ENCODE data around the gene RSBN1L. TPM values are rescaled to one million over a fixed set of nuclear protein-coding genes. Genes with fewer than 3 reads are reported as not detected.
A peak's percentile ranks its signal among the peaks of the same experiment; 100 is the strongest.

The RSBN1L gene
- polyA plus RNA-seq, 1 donor from 2014 or later, result 24.7 TPM

- H3K9me2 ChIP-seq (ENCODE audit: insufficient read depth, low read length), result no peaks in the 10 kb centered on the region
- H3F3A ChIP-seq (ENCODE audit: insufficient read depth, low read length, poor library complexity, severe bottlenecking), result peaks cover 7% of the 10 kb centered on the region
- no peaks in the 10 kb centered on the region for H3K36me3 ChIP-seq (ENCODE audit: insufficient read depth, low read length)
- no peaks in the 10 kb centered on the region for H3K9me3 ChIP-seq (ENCODE audit: low read length)
- H3K4me3 ChIP-seq (ENCODE audit: low read length), result peak overlapping the region; percentile 77
- H3K79me2 ChIP-seq (replicated peaks; ENCODE audit: insufficient read depth, low read length), result peaks cover 51% of the 10 kb centered on the region
- peak overlapping the region; percentile 79 for H3K4me2 ChIP-seq (ENCODE audit: low read length)
- peak overlapping the region; percentile 83 for H2AFZ ChIP-seq (ENCODE audit: low read depth, low read length)
- H4K20me1 ChIP-seq (ENCODE audit: insufficient read depth), result no peaks in the 10 kb centered on the region
- H3K27me3 ChIP-seq (ENCODE audit: insufficient read depth, low read depth, low read length), result no peaks in the 10 kb centered on the region
- peak overlapping the region; percentile 75 for H3K9ac ChIP-seq (ENCODE audit: low read length)
- TF ChIP-seq TAF1 (IDR thresholded peaks at IDR 0.05; ENCODE audit: low read depth) (no peak), SMC3 (conservative IDR thresholded peaks at IDR 0.05; ENCODE audit: poor library complexity) (peak; percentile 35), MXI1 (conservative IDR thresholded peaks at IDR 0.05; ENCODE audit: poor library complexity, severe bottlenecking) (peak; percentile 87), EZH2 (IDR thresholded peaks at IDR 0.05; ENCODE audit: borderline replicate concordance, insufficient read depth, low read length, poor library complexity, severe bottlenecking) (no peak), POLR2AphosphoS5 (IDR thresholded peaks at IDR 0.05) (peak; percentile 26), RAD21 (conservative IDR thresholded peaks at IDR 0.05) (peak; percentile 43), EP300 (conservative IDR thresholded peaks at IDR 0.05; ENCODE audit: poor library complexity, severe bottlenecking) (no peak), REST (IDR thresholded peaks at IDR 0.05; ENCODE audit: borderline replicate concordance) (peak; percentile 14)
- TF ChIP-seq, protein P1, sequence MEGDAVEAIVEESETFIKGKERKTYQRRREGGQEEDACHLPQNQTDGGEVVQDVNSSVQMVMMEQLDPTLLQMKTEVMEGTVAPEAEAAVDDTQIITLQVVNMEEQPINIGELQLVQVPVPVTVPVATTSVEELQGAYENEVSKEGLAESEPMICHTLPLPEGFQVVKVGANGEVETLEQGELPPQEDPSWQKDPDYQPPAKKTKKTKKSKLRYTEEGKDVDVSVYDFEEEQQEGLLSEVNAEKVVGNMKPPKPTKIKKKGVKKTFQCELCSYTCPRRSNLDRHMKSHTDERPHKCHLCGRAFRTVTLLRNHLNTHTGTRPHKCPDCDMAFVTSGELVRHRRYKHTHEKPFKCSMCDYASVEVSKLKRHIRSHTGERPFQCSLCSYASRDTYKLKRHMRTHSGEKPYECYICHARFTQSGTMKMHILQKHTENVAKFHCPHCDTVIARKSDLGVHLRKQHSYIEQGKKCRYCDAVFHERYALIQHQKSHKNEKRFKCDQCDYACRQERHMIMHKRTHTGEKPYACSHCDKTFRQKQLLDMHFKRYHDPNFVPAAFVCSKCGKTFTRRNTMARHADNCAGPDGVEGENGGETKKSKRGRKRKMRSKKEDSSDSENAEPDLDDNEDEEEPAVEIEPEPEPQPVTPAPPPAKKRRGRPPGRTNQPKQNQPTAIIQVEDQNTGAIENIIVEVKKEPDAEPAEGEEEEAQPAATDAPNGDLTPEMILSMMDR (IDR thresholded peaks at IDR 0.05; ENCODE audit: poor library complexity, severe bottlenecking), result no peak
- H3K27ac ChIP-seq (ENCODE audit: low read length), result peak overlapping the region; percentile 91
Measured at GRCh38 chr7:77797734-77798393, 101.6 kb downstream of the RSBN1L start.

GRCh38 chr7:77798394-77799077, 102.3 kb downstream of the RSBN1L start, which contains the start of the genes PHTF2 and TMEM60:
Gene PHTF2 (plus strand): TSS chr7:77798773.
Gene TMEM60 (minus strand): TSS chr7:77798434. CDS start chr7:77794373, 4,061 bp downstream.
- Histone ChIP-seq H3K36me3 (ENCODE audit: insufficient read depth, low read length) (no peaks in the 10 kb centered on the region), H2AFZ (ENCODE audit: low read depth, low read length) (peak within 1 kb of the TSS; percentile 83), H3K4me3 (ENCODE audit: low read length) (peak within 1 kb of the TSS; percentile 77), H3K9ac (ENCODE audit: low read length) (peak within 1 kb of the TSS; percentile 90), H3K27me3 (ENCODE audit: insufficient read depth, low read depth, low read length) (no peaks in the 10 kb centered on the region), H3K9me2 (ENCODE audit: insufficient read depth, low read length) (no peaks in the 10 kb centered on the region), H3F3A (ENCODE audit: insufficient read depth, low read length, poor library complexity, severe bottlenecking) (peaks cover 7% of the 10 kb centered on the region), H3K79me2 (replicated peaks; ENCODE audit: insufficient read depth, low read length) (peaks cover 51% of the 10 kb centered on the region), H4K20me1 (ENCODE audit: insufficient read depth) (no peaks in the 10 kb centered on the region), H3K27ac (ENCODE audit: low read length) (peak within 1 kb of the TSS; percentile 91), H3K4me2 (ENCODE audit: low read length) (peak within 1 kb of the TSS; percentile 81), H3K9me3 (ENCODE audit: low read length) (no peaks in the 10 kb centered on the region)
- TF ChIP-seq EP300 (conservative IDR thresholded peaks at IDR 0.05; ENCODE audit: poor library complexity, severe bottlenecking) (peak; percentile 64), REST (IDR thresholded peaks at IDR 0.05; ENCODE audit: borderline replicate concordance) (peak; percentile 76), MXI1 (conservative IDR thresholded peaks at IDR 0.05; ENCODE audit: poor library complexity, severe bottlenecking) (no peak), SMC3 (conservative IDR thresholded peaks at IDR 0.05; ENCODE audit: poor library complexity) (peak; percentile 72), POLR2AphosphoS5 (IDR thresholded peaks at IDR 0.05) (peak; percentile 88), RAD21 (conservative IDR thresholded peaks at IDR 0.05) (peak; percentile 71), EZH2 (IDR thresholded peaks at IDR 0.05; ENCODE audit: borderline replicate concordance, insufficient read depth, low read length, poor library complexity, severe bottlenecking) (no peak), TAF1 (IDR thresholded peaks at IDR 0.05; ENCODE audit: low read depth) (peak; percentile 91)
- TF ChIP-seq, protein P1 (IDR thresholded peaks at IDR 0.05; ENCODE audit: poor library complexity, severe bottlenecking), result peak; percentile 83
